Fibroblast of skin of right biceps (primary cell): ENCODE results near the gene RPL28.
A peak's percentile ranks its signal among the peaks of the same experiment; 100 is the strongest.

ENCODE experiments used
- DNase-seq: peaks from one replicate; pipeline ENCODE4 v3.0.0-alpha.2; 2013

Gene RPL28

GRCh38 chr19:55353803-55354697, 31.7 kb upstream of the RPL28 start:
- DNase-seq, result peak; percentile 58

GRCh38 chr19:55354698-55355212, 31.0 kb upstream of the RPL28 start, which contains the start of gene COX6B2:
COX6B2 (minus strand) TSS chr19:55354719; CDS start chr19:55354521, 198 bp downstream.
- no peak for DNase-seq

DNA sequence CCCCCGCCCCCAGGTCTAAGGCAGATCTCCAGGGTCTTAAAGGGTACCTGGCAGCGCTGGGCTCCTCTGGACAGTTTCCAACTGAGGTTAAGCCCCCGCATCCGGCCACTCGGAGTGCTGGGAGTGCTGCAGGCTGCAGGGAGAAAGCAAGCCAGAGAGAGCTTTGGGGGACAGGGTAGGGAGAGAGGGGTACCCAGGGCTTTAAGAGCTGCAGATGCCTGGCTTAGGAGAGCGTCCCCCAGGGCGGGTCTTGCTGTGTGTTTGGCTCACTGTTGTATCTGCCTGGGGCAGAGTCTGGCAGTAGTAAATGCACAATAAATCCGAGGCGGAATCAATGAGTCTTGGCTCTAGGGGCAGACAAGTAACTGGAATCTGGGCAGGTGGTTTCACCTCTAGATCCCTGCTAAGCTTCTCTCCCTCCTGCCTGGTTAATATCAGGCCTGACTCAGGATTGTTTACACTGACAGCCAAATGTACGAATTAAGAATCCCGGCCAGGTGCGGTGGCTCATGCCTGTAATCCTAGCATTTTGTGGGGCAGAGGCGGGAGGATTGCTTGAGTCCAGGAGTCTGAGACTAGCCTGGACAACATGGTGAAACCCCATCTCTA, 30.4 kb upstream of the RPL28 start:
- DNase-seq, result no peak

GRCh38 chr19:55358493-55358892, 27.2 kb upstream of the RPL28 start:
- no peak for DNase-seq

DNA sequence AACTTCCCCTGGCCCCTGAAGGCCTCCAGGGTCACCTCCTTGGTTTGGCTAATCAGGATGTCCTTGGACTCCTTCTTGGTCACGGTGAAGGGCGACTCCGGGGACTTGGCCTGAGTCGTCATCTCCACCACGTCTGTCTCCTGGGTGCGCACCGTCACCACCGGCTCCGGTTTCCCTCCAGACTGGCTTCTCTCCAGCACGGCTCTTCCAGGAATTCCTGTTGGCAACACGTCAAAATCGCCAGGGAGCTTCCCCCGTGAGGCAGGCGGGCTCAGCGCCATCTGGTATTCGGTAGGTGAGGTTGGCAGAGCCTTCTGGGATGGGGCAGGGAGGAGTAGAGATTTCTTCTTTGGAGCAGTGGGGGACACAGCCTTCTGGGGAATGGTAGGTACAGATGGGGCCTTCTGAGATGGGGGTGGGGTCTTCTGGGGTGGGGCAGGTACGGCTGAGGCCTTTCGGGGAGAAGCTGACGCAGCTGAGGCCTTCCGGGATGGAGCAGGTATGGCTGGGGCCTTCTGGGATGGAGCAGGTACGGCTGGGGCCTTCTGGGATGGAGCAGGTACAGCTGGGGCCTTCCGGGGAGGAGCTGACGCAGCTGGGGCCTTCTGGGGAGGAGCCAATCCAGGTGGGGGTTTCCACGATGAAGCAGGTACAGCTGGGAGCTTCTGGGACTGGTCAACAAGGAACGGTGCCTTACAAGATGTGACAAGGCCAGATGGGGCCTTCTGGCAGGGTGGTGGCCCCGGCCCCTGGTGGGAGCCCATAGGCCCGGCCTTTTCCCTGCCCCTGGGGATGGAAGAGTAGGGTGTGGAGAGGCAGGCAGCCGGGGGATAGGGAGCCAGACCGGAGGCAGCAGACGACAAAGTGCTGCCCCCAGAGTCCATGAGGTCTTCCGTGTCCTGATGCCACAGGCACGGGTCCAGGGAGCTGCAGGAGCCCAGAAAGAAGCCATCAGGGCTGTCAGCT, 26.5 kb upstream of the RPL28 start:
- no peak for DNase-seq

GRCh38 chr19:55360902-55361301, 24.8 kb upstream of the RPL28 start:
- DNase-seq, result no peak

- no peak for DNase-seq
Observed at GRCh38 chr19:55362174-55362989, 23.4 kb upstream of the RPL28 start.

GRCh38 chr19:55362990-55363716, 22.6 kb upstream of the RPL28 start, which contains the start of gene GARIN5B:
GARIN5B (minus strand) TSS chr19:55363260; CDS start chr19:55363066, 194 bp downstream.
- DNase-seq, result no peak

GRCh38 chr19:55365245-55365644, 20.5 kb upstream of the RPL28 start:
- no peak for DNase-seq

DNA sequence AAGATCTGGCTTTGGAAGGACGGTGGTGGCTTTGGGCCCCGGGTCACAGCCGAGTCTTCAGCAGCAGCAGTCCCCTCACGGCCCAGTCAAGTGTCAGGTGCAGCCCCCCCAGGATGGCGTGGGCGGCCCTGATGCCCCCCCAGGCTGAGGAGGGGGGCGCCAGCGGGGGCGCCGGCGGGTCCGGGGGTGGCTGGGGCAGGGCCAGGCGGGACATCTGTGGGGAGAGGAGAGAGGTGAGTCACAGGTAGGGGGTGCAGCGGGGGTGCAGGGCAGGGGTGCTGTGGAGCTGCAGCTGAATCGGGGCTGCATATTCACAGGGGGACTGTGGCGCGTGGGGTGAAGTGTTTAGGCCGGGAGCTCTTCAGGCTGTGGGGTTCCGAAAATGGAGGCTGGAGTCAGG, 19.8 kb upstream of the RPL28 start:
- no peak for DNase-seq

- no peak for DNase-seq
Observed at GRCh38 chr19:55366790-55367189, 18.9 kb upstream of the RPL28 start.

DNA sequence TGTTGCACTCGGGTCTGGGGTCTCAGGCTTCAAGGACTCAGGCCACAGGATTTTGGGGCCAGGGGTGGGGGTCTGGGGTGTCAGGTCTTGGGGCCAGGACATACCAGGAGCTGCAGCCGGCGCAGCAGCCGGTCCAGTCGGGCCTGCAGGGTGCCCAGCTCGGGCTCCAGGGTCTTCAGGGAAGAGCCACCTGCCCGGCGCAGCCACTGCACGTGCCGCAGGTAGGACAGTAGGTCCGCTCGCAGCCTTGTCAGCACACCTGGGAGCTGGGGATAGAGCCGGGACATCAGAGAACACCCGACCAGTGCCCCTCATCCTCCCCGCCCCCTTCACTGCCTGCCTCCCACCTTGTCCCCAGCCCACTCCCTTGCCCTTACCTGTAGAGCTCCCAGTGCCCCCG, 17.6 kb upstream of the RPL28 start:
- no peak for DNase-seq

DNA sequence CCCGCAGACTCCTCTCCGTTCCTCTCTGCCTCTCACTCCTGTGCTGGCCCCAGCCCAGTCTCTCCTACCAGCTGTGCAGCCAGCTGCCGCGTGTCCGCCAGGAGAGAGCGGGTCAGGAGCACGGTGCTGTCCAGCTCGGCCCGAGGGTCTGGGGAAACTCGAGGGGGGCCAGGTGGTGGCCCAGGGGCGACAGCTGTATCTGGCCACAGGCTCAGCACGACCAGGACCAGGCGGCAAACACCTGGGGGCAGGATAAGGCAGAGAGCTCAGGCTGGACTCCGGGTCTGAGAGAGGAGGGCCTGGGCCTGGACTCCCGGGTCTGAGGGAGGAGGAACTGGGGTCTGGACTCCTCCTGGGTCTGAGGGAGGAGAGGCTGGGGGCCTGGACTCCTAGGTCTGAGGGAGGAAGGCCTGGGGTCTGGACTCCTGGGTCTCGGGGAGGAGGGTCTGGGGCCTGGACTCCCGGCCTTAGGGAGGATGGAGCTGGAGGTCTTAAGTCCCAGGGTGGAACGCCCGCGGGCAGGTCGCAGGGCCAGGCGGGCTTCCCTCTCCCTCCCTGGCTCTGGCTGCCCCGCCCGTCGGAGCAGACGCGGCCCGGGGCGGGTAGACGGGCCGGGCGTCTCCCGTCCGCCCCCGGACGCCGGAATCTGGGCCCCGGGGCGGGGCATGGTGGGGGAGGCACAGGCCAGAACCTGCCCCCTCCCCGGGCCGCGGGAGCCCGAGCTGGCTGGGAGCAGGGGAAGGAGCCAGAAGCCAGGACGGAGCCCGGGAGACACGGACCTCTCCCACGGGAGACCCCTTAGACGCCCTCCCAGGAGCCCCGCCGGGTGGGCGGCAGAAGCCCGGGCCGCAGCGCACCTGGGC, 16.8 kb upstream of the RPL28 start:
- peak; percentile 73 for DNase-seq

DNA sequence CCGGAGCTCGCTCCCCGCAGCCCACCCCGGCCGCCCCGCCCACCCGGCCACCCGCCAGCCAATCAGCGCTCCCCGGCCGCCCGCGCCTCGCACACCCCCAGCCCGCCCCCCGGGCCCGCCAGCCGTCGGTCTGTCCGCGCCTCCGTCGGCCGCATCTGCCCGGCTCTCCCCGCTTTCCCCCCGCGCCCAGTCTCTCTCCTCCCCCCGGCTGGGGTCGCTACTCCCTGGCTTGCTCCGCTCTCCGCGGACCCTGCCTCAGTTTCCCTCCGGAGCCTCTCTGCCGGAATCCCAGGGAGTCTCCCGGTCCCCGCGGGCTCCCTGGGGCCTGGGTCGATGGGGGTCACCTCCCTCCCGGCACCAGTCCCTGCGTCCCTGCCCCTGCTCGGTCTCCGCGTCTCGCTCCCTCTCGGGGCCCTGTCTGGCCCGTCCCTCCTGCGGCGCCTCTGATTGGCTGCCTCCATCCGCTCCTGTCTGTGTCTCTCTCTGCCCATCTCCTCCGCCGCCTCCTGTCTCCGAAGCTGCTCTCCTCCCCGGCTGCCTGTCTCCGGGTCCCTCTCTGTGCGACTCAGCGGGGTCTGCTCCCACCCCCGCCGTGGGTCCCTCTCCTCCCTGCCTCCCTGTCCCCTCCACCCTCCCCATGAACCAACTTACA, 16.0 kb upstream of the RPL28 start:
- peak; percentile 85 for DNase-seq

DNA sequence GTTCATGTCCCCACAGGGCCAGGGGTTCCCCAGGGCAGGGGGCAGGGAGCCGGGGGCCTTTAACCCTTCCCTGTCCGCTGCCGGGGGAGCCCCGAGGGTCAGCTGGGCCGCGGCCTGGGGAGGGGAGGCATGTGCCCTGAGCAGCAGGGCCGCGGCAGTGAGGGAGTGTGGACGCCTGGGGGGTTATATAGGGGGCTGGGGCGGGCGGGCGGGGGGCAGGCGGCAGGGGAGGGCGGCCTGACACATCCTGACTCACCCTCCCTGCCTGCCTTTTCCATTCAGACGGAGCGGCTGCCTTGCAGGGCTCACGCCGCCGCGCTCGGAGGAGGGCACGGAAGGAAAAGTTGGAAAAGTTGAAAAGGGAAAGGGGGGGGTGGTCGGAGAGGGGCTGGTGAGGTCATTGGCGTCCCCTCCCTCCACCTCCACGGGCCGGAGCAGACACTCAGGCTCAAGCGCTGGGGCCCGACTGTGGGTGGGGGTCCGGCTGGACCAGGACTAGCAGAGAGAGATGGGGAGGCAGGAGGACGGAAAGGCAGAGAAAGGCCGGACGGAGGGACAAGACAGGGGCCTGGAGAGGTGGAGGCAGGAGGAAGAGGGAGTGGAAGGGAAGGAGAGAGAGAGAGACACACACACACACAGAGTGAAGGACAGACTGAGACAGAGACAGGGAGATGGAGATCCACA, 15.3 kb upstream of the RPL28 start, which contains the start of gene IL11:
TSS of gene IL11 (minus strand) at position 159 of the 684 bp plus-strand sequence. CDS start at position 6, 153 bp downstream.
- peak; percentile 85 for DNase-seq

GRCh38 chr19:55372316-55373081, 13.2 kb upstream of the RPL28 start:
- DNase-seq, result peak; percentile 87

DNA sequence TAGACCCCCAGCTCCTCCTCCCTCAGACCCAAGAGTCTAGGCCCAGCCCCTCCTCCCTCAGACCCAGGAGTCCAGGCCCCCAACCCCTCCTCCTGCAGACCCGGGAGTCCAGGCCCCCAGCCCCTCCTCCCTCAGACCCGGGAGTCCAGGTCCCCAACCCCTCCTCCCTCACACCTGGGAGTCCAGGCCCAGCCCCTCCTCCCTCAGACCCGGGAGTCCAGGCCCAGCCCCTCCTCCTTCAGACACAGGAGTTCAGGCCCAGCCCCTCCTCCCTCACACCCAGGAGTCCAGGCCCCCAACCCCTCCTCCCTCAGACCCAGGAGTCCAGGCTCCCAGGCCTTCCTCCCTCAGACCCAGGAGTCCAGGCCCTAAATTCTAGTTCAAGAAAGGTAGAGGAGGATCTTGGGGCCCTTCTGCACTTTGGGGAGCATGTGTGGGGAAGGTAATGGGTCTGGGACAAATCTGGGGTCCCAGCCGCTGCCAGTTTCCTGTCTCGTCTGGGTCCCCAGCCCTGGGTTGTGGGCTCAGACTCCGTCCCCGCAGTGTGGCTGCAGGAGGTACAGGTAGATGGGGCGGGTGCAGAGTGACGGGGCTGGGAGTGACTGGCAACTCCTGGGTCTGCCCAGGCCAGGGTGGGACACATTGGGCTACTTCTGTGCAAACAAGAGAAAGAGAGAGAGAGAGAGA, 12.3 kb upstream of the RPL28 start:
- no peak for DNase-seq
